PC-9 (cell line): ENCODE results near the gene TH. TPM values are rescaled to one million over a fixed set of nuclear protein-coding genes. Genes with fewer than 3 reads are reported as not detected.

Experiments
- BruUV-seq: library from RNA; stranded (reverse); fragments of 400-500 nt; replicated peaks from 2 replicates; lab custom pipeline; 2021; lab: Mats Ljungman, UMichigan
- CTCF ChIA-PET: fragments of 300-600 bp; sonication (Branson Sonifier 250); formaldehyde crosslinking; loops from one replicate; lab custom pipeline; 2022; ENCODE audit warnings: antibody characterized with exemption; lab: Charles Lee
- POLR2A ChIA-PET: fragments of 300-600 bp; sonication (Branson Sonifier 250); formaldehyde crosslinking; loops from one replicate; lab custom pipeline; 2022; ENCODE audit warnings: antibody characterized with exemption; ENCODE audit not compliant: unreplicated experiment; lab: Charles Lee
- DNase-seq, 2 experiments: peaks; one replicate each; pipeline versions ENCODE4 v3.0.0 to v3.0.0-alpha.2; 2015 to 2022; ENCODE audit warnings: mixed read lengths in 1 of 2
- H2AFZ ChIP-seq: fragments of 200-600 bp; sonication (generic); 2 replicates; pipeline ENCODE4 v1.8.1; 2017; ENCODE audit warnings: antibody characterized with exemption
- H3F3A ChIP-seq: fragments of 200-600 bp; sonication (generic); 2 replicates; pipeline ENCODE4 v1.8.1; 2017; ENCODE audit warnings: antibody characterized with exemption, mild to moderate bottlenecking, low read depth; ENCODE audit not compliant: insufficient read depth
- H3K27ac ChIP-seq: fragments of 200-600 bp; sonication (generic); 2 replicates; pipeline ENCODE4 v1.6.1; 2016; ENCODE audit warnings: mixed run types
- H3K27me3 ChIP-seq: fragments of 200-600 bp; sonication (generic); 2 replicates; pipeline ENCODE4 v1.6.1; 2016; ENCODE audit warnings: low read depth, mixed run types; ENCODE audit not compliant: insufficient read depth
- H3K36me3 ChIP-seq: fragments of 200-600 bp; sonication (generic); 2 replicates; pipeline ENCODE4 v1.6.1; 2016; ENCODE audit warnings: low read depth, mixed run types
- H3K4me1 ChIP-seq: fragments of 200-600 bp; sonication (generic); replicated peaks from 2 replicates; pipeline ENCODE4 v1.6.1; 2016; ENCODE audit warnings: mixed run types; ENCODE audit not compliant: insufficient read depth
- H3K4me2 ChIP-seq: fragments of 200-600 bp; sonication (generic); 2 replicates; pipeline ENCODE4 v1.6.1; 2017; ENCODE audit warnings: mixed run types
- H3K4me3 ChIP-seq: fragments of 200-600 bp; sonication (generic); 2 replicates; pipeline ENCODE4 v1.6.1; 2016; ENCODE audit warnings: mixed run types
- H3K79me2 ChIP-seq: fragments of 200-600 bp; sonication (generic); 2 replicates; pipeline ENCODE4 v1.6.1; 2017; ENCODE audit warnings: low read depth, mixed run types
- H3K9me2 ChIP-seq: fragments of 200-600 bp; sonication (generic); 2 replicates; pipeline ENCODE4 v1.8.1; 2017; ENCODE audit warnings: mild to moderate bottlenecking; ENCODE audit not compliant: insufficient read depth
- H3K9me3 ChIP-seq: fragments of 200-600 bp; sonication (generic); 2 replicates; pipeline ENCODE4 v1.8.1; 2016; ENCODE audit warnings: low read depth; ENCODE audit not compliant: insufficient read depth
- H4K20me1 ChIP-seq: fragments of 200-600 bp; sonication (generic); 2 replicates; pipeline ENCODE4 v1.8.1; 2017; ENCODE audit not compliant: insufficient read depth
- EZH2 ChIP-seq: fragments of 200-600 bp; sonication (generic); IDR thresholded peaks from 2 replicates; pipeline ENCODE4 v1.8.0; 2017; ENCODE audit warnings: antibody characterized with exemption, low read depth
- intact Hi-C: fragments of 100-400 bp; cut with micrococcal nuclease; formaldehyde crosslinking; loops from one replicate; pipeline ENCODE4 v1.10.0; 2022; ENCODE audit not compliant: unreplicated experiment
- total RNA-seq: library from RNA; stranded (reverse); gene quantifications from 2 replicates; pipeline ENCODE4 v1.2.3, GENCODE V29; 2021
- TF ChIP-seq, protein P1 (sequence below): fragments of 200-600 bp; sonication (generic); conservative IDR thresholded peaks from 2 replicates; pipeline ENCODE4 v1.6.1; 2017; ENCODE audit warnings: mixed run types, antibody characterized with exemption, mild to moderate bottlenecking, moderate library complexity

The TH gene
- total RNA-seq, 1 experiment from 2014 or later: 2.2 TPM

DNA sequence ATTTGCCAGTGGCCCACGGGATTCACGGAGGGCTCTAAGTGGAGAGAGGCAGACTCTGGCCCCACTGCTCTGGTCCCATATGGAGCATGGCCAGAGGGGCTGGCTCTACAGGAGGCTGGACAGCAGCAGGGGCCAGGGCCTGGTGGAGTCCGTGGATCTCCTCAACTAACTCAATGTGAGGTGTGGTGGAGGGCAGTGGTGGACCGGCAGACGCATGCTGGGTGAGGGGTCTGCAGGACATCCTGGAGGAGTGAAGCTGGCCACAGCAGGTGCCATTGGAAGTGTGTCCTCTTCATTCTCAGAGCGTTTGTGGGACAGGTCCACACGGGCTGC, 48.0 kb downstream of the TH start:
- no peaks in the 10 kb centered on the region for H3K36me3 ChIP-seq
- no peaks in the 10 kb centered on the region for H3K79me2 ChIP-seq
- H3K9me2 ChIP-seq: no peaks in the 10 kb centered on the region
- no peaks in the 10 kb centered on the region for H3K9me3 ChIP-seq
- BruUV-seq: no TSS peak
- H4K20me1 ChIP-seq: no peaks in the 10 kb centered on the region
- no peak overlapping the region for H3K4me2 ChIP-seq
- POLR2A ChIA-PET: no interaction called here
- H3K4me3 ChIP-seq: no peak overlapping the region
- TF ChIP-seq, protein P1, sequence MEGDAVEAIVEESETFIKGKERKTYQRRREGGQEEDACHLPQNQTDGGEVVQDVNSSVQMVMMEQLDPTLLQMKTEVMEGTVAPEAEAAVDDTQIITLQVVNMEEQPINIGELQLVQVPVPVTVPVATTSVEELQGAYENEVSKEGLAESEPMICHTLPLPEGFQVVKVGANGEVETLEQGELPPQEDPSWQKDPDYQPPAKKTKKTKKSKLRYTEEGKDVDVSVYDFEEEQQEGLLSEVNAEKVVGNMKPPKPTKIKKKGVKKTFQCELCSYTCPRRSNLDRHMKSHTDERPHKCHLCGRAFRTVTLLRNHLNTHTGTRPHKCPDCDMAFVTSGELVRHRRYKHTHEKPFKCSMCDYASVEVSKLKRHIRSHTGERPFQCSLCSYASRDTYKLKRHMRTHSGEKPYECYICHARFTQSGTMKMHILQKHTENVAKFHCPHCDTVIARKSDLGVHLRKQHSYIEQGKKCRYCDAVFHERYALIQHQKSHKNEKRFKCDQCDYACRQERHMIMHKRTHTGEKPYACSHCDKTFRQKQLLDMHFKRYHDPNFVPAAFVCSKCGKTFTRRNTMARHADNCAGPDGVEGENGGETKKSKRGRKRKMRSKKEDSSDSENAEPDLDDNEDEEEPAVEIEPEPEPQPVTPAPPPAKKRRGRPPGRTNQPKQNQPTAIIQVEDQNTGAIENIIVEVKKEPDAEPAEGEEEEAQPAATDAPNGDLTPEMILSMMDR: no peak
- no peaks in the 10 kb centered on the region for H3F3A ChIP-seq
- no peak for DNase-seq
- no peak overlapping the region for H3K27ac ChIP-seq
- intact Hi-C loops: no loop called here
- peaks cover 6% of the 10 kb centered on the region for H3K4me1 ChIP-seq
- CTCF ChIA-PET: no interaction called here
- peaks cover 8% of the 10 kb centered on the region; the same call in 1 of the 2 replicates for H3K27me3 ChIP-seq
- no peak overlapping the region for H2AFZ ChIP-seq

GRCh38 chr11:2122907-2123627, 48.5 kb downstream of the TH start:
- CTCF ChIA-PET: no interaction called here
- Histone ChIP-seq H3K4me3 (no peak overlapping the region), H3F3A (no peaks in the 10 kb centered on the region), H4K20me1 (no peaks in the 10 kb centered on the region), H3K9me2 (no peaks in the 10 kb centered on the region), H3K9me3 (no peaks in the 10 kb centered on the region), H3K36me3 (no peaks in the 10 kb centered on the region), H2AFZ (no peak overlapping the region), H3K4me2 (peak overlapping the region; percentile 56; the same call in 1 of the 2 replicates), H3K27me3 (0 out of 2 replicates have a peak, but pooled peaks cover 8% of the 10 kb centered on the region), H3K27ac (no peak overlapping the region), H3K4me1 (peaks cover 6% of the 10 kb centered on the region), H3K79me2 (no peaks in the 10 kb centered on the region)
- TF ChIP-seq, protein P1: no peak
- TF ChIP-seq EZH2: no peak
- POLR2A ChIA-PET: interaction anchor here (0.6 kb wide), 1 partner anchor 46 kb away, joined by 3 read pairs; no protein-coding TSS in a partner anchor
- intact Hi-C loops: no loop called here
- no TSS peak for BruUV-seq
- DNase-seq: no peak

- Histone ChIP-seq H3K79me2 (no peaks in the 10 kb centered on the region), H3K4me3 (no peak overlapping the region), H3K9me3 (no peaks in the 10 kb centered on the region), H3K36me3 (no peaks in the 10 kb centered on the region), H3K4me1 (peaks cover 6% of the 10 kb centered on the region), H3K27me3 (0 out of 2 replicates have a peak, but pooled peaks cover 8% of the 10 kb centered on the region), H2AFZ (no peak overlapping the region), H3K9me2 (no peaks in the 10 kb centered on the region), H3F3A (no peaks in the 10 kb centered on the region), H4K20me1 (no peaks in the 10 kb centered on the region), H3K4me2 (peak overlapping the region; percentile 56), H3K27ac (no peak overlapping the region)
- peak; percentile 33 to 35 for DNase-seq
- intact Hi-C loops: no loop called here
- CTCF ChIA-PET: no interaction called here
- POLR2A ChIA-PET: interaction anchor here (0.6 kb wide), 1 partner anchor 47 kb away, joined by 3 read pairs; no protein-coding TSS in a partner anchor
- TF ChIP-seq EZH2: no peak
- BruUV-seq: no TSS peak
Measured at GRCh38 chr11:2122222-2122906, 49.3 kb downstream of the TH start.
